GM21381 (cell line): Measurements from ENCODE around the gene CENATAC.
"Not testable (repeated sequence)": the region's sequence is repeated elsewhere in the genome, so short reads cannot be mapped to it uniquely, and the experiment has no call there.

Experiments
- ATAC-seq: cut with Tn5 transposase; IDR thresholded peaks from one replicate; pipeline ENCODE4 v1.9.1; 2021; ENCODE audit warnings: mild to moderate bottlenecking, moderate library complexity; ENCODE audit not compliant: unreplicated experiment

Gene CENATAC

GRCh38 chr11:119051440-119052162, 53.7 kb downstream of the CENATAC start:
- peak; percentile 38 for ATAC-seq

GRCh38 chr11:119052163-119052814, 54.4 kb downstream of the CENATAC start:
- no peak for ATAC-seq

- ATAC-seq, result no peak
These were observed 56.5 kb downstream of the CENATAC start for GRCh38 chr11:119054418-119054817.

- ATAC-seq, result no peak
These were observed 58.0 kb downstream of the CENATAC start for GRCh38 chr11:119055901-119056300.

- peak; percentile 10 for ATAC-seq
These were observed 58.6 kb downstream of the CENATAC start for GRCh38 chr11:119056421-119056999.

- ATAC-seq, result peak; percentile 92
These were observed 59.2 kb downstream of the CENATAC start, which contains the start of gene HYOU1 for GRCh38 chr11:119057000-119057769. HYOU1 (minus strand) TSS chr11:119057205; CDS start chr11:119056160, 1,045 bp downstream.

- not testable (repeated sequence) for ATAC-seq
These were observed 61.2 kb downstream of the CENATAC start for GRCh38 chr11:119059128-119059527.

- no peak for ATAC-seq
These were observed 63.3 kb downstream of the CENATAC start for GRCh38 chr11:119061256-119061655.

GRCh38 chr11:119062779-119063178, 64.8 kb downstream of the CENATAC start:
- ATAC-seq, result no peak

GRCh38 chr11:119065369-119065768, 67.4 kb downstream of the CENATAC start:
- ATAC-seq, result no peak
